ENCODE data around the gene COMP.
"Not testable (repeated sequence)": the region's sequence is repeated elsewhere in the genome, so short reads cannot be mapped to it uniquely, and the experiment has no call there.

Gene COMP

DNA sequence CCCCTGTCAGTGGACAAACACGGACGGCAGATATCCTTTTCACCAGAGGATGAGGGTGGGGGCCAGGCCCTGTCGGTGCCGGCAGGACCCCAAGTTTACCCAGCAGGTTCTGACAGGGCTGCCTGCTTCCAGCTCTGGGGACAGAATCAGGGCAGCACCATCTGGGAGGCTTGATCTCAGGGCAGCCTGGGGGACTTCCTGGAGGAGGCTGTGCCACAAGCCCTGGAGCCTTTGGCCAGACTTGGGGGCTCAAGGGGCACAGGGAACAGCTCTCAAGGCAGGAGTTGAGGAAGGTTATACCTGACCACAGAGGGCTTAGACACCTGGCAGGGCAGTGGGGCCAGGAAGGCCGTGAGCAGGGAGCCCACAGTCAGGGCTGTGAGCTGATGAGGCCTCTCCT, 45.2 kb downstream of the COMP start:
- no peak for DNase-seq (ENCODE audit: low spot score)

DNA sequence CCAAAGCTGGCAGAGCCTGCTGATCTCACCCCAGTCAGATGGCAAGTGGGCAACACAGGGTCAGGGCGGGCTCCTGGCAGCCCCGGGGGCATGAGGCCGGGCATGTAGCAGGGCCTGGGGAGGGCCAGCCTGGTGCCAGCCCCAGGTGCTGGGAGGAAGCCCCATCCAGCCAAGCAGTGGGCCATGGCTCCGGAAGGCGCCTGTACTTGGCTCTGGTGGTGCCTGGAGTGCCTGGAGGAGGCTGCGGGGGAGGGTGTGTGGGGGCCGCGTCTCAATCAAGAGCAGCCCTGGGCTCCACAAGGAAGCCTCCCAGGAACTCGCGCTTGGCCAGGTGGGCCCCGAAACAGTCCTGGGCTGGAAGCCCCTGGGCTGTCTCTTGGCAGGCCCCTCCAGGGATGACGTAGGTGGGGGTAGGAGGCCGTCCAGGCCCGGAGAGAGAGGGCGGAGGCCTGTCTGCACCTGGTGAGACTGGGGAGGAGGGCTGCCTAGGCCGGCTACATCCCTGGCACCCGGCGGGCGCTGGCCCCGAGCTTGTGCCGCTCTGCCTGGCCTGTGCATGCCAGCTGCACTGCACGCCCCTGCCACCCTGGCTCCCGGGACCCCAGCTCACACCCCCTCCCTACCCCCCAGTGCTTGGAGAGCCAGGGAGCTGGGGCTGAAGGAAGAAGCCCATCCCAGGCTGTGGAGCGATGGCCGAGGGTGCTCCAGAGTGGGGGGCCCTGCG, 45.9 kb downstream of the COMP start:
- no peak for DNase-seq (ENCODE audit: low spot score)

DNA sequence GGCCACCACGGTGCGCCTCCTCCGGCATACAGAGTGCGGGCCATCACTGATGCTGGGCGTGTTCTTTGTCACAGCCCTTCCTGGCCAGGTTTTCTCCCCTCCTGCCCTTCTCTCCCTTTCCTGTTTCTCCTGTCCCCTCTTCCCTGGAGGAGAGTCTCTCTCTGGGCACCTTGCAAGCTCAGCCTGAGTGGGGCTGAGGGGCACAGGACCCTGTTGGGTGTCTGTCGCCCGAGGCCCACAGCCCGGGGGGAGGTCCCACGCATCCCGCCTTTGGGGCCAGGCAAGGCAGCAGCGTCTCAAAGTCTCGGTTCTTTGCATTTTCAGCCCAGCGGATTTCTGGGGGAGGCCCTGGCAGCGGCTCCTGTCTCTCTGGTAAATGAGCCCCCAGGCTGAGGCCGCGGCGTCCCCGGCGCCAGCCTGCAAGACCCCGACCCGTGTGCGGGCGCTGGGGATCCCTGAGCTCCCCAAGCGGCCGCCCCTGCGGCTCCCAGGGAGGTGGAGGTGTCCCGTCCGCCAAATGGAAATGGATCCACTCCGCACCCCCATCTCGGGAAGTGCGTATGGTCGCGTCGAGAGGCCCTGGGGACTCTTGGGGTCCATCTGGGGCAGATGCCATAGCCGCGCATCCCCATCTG, 47.2 kb downstream of the COMP start:
- no peak for DNase-seq (ENCODE audit: low spot score)

DNA sequence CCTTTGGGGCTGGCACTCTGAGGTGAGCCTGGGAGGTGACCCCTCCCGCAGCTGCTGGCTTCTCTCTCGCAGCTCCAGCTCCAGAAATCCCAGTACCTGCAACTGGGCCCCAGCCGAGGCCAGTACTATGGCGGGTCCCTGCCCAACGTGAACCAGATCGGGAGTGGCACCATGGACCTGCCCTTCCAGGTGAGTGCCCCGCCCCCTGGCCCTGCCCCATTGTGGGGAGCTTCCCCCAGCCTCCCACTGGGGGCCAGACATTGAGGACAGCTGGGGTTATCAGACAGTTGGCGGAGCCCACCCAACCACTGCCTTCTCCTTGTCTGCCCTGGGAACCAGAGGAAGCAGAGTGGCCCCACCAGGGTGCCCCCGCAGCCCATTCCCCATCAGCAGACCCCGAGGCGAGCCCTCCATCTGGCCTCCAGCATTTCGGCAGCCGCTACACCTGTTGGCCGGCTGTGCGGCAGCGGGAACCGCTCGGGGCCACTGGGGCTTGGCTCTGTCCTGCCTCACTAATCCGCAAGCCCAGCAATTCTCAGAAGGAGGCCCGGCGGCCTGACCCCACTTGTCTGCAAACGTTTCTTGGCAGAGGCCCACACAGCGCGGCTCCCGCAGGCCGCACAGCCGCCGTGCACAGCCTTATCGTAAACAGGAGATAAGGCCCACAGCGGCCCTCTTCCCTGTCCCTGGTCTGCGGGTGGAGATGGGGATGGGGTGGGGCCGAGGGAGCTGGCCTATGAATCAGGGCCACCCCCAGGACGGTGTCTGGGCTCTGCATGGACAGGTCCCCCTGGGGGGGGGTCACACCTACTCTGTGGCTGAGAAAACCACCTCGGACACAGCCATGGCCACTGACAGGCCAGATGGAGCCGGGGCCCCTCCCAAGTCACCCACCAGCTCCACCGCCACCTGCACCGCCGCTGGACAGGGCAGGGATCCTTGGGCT, 48.0 kb downstream of the COMP start:
- no peak for DNase-seq (ENCODE audit: low spot score)

DNA sequence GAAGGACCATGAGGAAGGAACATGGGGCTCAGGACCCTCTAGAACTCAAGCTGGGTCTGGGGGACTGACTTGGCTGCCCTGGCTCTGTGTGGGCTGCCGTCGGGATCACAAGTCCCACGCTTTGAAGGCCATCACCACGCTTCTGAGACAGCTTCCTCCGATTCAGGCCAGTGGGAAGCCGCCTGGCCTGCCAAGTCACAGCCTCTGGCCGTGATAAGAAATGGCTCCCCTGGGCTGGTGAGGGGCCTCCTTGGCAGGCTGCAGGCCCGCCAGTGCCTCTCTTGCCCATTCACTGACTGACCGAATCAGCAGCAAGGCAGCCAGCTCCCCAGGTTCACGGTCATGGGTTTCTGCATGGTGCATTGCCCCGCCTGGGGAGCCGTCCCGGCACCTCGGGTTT, 48.8 kb downstream of the COMP start:
- DNase-seq (ENCODE audit: low spot score) = no peak

DNA sequence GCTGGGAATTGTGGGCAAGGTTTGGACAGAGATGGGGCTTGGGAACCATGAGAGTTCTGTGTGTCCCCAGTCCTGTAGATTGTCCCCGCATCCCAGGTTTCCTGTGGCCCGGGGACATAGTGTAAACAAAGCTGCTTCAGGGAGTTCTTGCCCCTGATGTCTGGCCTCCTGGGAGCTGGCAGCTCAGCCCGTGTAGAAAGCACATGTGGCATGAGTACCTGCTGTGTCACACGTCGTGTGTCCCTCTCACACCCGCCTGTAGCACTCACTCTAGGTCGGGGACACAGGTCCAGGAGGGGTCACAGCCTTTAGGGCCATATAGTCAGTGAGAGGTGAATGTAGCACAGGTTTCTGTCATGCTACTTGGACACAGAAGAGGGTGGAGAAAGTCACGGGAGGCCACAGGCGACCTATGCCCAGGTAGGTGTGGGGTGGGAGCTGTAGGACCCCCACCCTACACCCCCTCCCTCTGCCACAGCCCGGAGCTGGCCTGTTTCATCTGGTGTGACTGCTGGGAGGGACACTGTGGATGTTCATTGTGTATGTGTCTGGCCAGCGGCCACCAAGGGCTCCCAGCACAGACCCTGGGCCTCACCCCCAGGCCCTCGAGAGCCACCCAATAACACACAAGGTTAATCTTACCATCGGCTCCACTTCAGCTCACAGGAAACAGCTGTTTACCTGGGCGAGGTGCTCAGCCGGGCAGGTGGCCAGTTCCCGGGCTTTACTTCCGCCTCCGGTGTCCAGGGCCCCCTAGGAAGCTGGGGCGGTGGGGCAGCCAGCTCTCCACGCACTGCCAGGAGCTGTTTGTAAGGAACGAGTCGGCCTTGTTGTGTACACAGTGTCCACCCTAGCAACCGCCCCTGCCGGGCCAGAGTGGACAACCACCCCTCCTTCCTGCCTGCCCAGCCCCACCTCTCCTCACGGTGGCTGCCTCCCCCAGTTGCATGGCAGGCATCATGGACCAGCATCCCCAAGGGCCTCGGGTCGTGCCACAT, 49.7 kb downstream of the COMP start:
- no peak for DNase-seq (ENCODE audit: low spot score)

DNA sequence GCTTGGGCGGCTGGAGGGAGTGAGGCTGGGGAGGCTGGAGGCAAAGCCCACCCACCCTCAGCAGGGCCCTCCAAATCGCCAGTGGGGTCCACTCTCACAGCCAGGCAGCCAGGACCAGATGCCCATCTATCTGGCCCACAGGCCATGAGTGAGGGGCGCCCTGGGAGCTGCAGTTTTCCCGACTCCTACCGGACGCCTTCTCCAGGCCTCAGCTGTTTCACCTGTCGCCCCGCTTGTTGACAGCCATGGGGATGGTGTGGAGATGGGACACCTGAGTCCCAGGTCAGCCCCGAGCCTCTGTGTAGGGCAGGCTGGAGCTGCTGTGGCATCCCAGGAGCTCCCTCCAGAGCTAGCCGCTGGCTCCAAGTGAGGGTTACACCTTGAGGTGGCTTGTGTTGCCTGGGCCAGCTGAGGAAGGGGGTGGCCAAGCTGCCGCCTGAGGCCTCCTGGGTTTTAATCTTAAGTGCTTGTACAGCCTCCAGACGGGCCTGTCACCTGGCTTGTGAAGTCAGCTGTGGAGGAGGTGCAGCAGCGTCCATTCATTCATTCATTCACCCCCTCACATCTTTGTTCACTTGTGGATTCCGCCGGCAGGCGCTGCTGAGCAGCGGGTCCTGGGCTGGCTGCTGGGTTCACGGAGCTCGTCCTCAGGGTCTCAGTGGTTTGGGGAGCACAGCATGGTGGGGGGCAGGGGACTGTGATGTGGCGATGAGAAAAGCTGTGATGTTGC, 52.0 kb downstream of the COMP start:
- DNase-seq (ENCODE audit: low spot score) = no peak

DNA sequence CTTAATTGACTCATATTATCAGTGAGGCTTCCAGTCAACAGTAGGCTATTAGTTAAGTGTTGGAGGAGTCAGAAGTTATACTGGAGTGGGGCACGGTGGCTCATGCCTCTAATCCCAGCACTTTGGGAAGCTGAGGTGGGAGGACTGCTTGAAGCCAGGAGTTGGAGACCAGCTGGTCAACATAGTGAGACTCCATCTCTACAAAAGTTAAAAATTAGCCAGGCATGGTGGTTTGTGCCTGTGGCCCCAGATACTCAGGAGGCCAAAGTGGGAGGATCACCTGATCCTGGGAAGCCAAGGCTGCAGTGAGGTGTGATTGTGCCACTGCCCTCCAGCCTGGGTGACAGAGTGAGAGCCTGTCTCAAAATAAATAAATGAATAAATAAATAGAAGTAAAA, 53.2 kb downstream of the COMP start:
- DNase-seq (ENCODE audit: low spot score) = no peak

DNA sequence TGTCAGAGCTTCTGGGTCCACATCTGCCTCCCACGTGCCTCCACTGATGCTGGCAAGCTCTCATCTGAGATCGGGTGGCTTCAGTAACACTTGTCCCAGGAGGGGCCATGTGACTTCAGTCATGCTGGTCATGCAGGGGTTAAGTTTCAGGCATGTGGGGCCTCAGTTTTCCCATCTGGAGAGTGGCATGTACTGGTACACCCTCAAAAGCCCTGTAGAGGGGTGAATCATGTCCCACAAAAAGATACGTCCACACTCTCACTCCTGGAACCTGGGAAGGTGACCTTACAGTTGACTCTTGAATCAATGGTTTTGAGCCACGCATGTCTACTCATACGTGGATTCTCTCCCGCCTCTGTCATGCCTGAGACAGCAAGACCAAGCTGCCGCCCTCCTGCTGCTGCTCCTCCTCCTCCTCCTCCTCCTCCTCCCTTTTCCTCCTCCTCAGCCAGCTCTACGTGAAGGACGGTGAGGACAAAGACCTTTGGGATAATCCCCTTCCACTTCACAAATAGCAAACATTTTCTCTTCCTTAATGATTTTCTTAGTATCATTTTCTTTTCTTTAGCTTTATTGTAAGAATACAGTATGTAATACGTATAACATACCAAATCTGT, 53.7 kb downstream of the COMP start:
- DNase-seq (ENCODE audit: low spot score) = no peak

DNA sequence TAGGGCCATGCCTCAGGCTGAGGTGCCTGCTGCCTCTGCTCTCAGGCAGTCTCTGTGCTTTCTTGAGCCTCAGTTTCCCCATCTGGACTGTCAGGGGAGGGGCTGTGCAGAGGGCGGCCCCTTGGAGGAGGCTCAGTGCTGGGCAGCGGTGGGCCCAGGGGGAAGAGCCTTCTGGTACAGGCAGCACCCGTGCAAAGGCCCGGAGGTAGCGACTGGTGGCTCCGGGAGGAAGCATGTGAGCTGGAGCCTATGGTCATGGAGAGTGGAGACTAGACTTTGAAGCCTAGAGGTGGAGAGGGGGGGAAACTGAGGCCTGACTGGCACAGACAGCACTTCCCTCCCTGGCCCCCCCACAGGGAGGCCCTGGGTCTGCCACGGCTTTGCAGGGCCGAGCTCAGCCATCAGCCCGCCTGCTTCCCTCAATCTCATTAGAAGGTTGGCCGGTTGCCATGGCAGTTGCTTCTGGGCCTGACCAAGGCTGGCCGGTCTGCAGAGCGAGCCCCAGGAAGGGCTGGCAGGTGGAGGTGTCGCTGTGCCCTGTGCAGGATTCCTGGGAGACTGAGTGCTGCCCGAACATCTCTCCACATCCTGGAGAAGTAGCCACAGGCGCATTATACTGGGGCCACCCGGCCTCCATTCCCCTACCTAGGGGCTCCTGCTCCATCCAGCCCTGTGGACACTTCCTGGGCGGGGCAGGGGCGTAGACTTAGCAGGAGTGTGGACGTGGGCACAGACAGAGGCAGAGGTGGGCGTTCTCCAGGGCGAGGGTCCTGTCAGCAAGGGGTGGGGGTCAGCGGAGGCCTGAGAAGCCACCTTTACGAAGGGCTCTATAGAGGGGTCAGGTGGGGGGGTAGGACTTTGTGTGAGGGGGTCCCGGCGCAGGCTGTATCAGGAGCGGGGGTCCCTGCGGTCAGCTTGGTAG, 54.4 kb downstream of the COMP start:
- no peak for DNase-seq (ENCODE audit: low spot score)

DNA sequence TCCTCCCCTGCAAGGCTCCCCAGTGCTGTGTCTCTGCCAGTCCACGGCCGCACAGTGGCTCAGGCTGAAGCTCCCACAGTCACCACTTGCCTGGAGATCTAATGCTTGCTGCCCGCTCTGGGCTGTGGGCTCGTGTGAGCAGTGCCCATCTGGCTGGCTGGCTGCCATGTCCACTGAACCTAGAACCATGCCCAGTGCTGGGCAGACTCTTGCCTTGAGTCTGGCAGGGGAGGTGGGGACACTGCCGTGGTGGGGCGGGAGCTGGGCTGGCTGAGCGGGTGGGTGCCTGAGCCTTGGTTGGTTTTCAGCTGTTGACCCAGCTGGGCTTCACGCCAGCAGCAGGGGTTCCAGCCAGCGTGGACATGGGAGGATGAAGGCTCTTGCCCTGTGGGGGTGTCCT, 55.4 kb downstream of the COMP start:
- no peak for DNase-seq (ENCODE audit: low spot score)

DNA sequence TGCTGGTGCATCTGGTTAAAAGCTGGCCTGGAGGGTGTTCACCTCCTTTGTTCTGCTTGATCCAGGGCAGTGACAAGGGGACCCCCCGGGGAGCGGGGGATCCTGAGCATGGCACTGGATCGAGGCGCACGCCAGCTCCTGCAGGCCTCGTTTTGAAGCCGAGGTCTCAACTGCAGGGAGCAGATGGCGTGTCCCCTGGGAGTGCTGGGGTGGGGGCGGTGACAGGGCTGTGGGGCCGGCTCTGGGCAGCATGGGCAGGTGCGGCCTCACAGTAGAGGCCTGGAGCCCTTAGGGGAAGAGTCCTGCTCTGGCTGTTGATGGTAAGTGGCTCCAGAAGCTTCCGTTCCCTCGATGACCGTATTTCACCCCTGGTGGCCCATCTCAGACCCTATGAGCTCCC, 55.8 kb downstream of the COMP start:
- DNase-seq (ENCODE audit: low spot score) = peak; percentile 50

DNA sequence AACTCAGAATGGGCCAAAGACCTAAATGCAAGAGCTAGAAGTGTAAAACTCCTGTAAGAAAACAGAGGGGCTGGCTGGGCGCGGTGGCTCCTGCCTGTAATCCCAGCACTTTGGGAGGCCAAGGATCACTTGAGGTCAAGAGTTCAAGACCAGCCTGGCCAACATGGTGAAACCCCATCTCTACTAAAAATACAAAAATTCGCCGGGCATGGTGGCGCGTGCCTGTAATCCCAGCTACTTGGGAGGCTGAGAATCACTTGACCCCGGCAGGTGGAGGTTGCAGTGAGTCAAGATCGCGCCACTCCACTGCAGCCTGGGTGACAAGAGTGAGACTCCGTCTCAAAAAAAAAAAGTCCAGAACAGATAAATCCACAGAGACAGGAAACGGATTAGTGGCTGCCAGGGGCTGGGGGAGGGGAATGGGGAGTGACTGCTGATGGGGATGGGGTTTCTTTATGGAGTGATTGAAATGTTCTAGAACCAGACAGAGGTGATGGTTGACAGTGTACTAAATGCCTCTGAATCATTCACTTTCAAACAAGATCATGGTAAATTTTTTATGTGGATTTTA, 57.3 kb downstream of the COMP start:
- DNase-seq (ENCODE audit: low spot score) = not testable (repeated sequence)

DNA sequence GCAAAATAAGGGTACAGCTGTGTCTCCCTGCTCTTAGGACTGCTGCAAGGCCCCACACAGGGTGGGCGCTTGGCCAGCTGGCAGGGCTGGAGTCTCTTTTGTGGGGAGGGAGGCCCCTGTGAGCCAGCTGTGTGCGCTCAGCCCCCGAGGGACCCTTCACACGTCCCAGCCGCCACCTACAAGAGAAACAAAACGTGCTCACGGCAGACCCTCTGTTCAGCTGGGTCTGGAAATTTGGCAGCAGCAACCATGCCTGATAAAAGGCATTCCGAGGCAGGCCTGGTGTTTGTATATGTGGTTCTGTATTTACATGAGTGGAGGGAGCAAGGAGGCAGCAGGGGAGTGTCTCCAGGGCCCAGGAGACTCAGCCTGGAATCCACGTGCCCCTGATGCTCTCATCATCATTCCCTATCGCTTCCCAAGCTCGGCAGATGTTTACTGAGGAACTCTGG, 57.9 kb downstream of the COMP start:
- DNase-seq (ENCODE audit: low spot score) = peak; percentile 34

Measured in NAMALWA (cell line).